Sigmoid colon (tissue), 7 donors: ENCODE measurements around the gene FARSB. TPM values are rescaled to one million over a fixed set of nuclear protein-coding genes. Genes with fewer than 3 reads are reported as not detected.

ENCODE experiments used
- DNase-seq: peaks from one replicate; pipeline ENCODE4 v3.0.0-alpha.2; 2019
- H3K27ac ChIP-seq, 4 donors: fragments of 200-600 bp; sonication (generic); one replicate each; pipeline ENCODE4 v1.5.1; 2016 to 2019; ENCODE audit warnings: mild to moderate bottlenecking in 1 of 4
- H3K27me3 ChIP-seq, 3 donors: fragments of 200-600 bp; sonication (generic); one replicate each; pipeline ENCODE4 v1.5.1; 2019; ENCODE audit warnings: mild to moderate bottlenecking in 1 of 3
- H3K36me3 ChIP-seq, 4 donors: fragments of 200-600 bp; sonication (generic); one replicate each; pipeline ENCODE4 v1.5.1; 2016 to 2019
- H3K4me1 ChIP-seq, 4 donors: fragments of 200-600 bp; sonication (generic); one replicate each; pipeline ENCODE4 v1.5.1; 2017 to 2019
- H3K4me3 ChIP-seq, 4 donors: fragments of 200-600 bp; sonication (generic); one replicate each; pipeline ENCODE4 v1.5.1; 2017 to 2019; ENCODE audit warnings: mild to moderate bottlenecking in 2 of 4, moderate library complexity in 1 of 4
- H3K9me3 ChIP-seq, 4 donors: fragments of 200-600 bp in 3 of 4; sonication (generic) in 3 of 4; one replicate each; pipeline versions ENCODE4 v1.5.1 to v1.6.1; 2013 to 2019
- EP300 ChIP-seq, 4 donors: sonication (generic); formaldehyde crosslinking; IDR thresholded peaks; one replicate each; pipeline ENCODE4 v1.6.1; 2017; ENCODE audit warnings: antibody characterized with exemption in 4 of 4
- POLR2A ChIP-seq, 2 donors: fragments of 450-650 bp; IDR thresholded peaks; one replicate each; pipeline ENCODE4 v1.6.1; 2016; ENCODE audit warnings: antibody characterized with exemption in 2 of 2, mild to moderate bottlenecking in 2 of 2, moderate library complexity in 2 of 2
- POLR2AphosphoS5 ChIP-seq, 4 donors: sonication (generic); formaldehyde crosslinking; IDR thresholded peaks; one replicate each; pipeline ENCODE4 v1.6.1; 2017; ENCODE audit warnings: antibody characterized with exemption in 4 of 4
- WGBS, 2 donors: extraction: QIAGEN DNeasy Blood & Tissue Kit; methylation state at CpG; one replicate each; pipeline ENCODE4 v1.1.7; 2013; 5-methylcytosine and 5-hydroxymethylcytosine counted together
- intact Hi-C: fragments of 100-400 bp; cut with DNase I; formaldehyde crosslinking; loops from one replicate; pipeline ENCODE4 v1.15.1; 2023
- polyA plus RNA-seq, 3 donors: library from polyadenylated mRNA; stranded (reverse); fragments of 200-250 nt; gene quantifications; one replicate each; pipeline ENCODE4 v1.2.3, GENCODE V29; 2013
- total RNA-seq, 4 donors: library from RNA; depleted of rRNA; stranded (reverse); fragments of >200 nt; gene quantifications; one replicate each; pipeline ENCODE4 v1.1.0, GENCODE V29; 2016
- TF ChIP-seq, protein P1 (sequence below), 4 experiments: fragments of 450-650 bp in 3 of 4; fragments of 200-600 bp in 1 of 4; IDR thresholded peaks; one replicate each; pipeline ENCODE4 v1.5.1; 2016 to 2019; ENCODE audit warnings: antibody characterized with exemption in 4 of 4, mild to moderate bottlenecking in 3 of 4, moderate library complexity in 2 of 4
- donor health status: healthy with polysubstance abuse.
- donor health status: Bipolar disorder and iron deficiency.
- donor health status: healthy.

Gene FARSB
- total and polyA plus RNA-seq, 7 donors, result 8.3 to 23.0 (median 15.2) TPM

DNA sequence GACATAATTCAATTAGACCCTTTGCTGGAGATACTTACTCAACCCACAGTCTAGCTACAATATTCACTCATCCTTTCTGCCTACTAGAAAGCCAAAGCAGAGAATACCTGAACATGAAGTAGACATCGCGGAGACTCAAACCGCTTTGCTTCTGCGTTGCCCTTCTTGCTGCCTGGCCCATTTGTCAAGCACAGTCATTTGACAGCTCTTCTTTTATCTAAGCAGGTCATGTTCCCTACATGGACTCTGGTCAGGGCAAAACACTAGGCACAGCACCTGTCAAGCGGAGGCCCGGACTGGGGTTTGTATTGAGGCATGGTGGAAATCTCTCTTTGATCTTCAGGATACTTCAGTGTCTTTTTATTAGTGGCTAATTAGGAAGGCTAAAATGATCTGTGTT is 89.7 kb downstream of the FARSB start:
- H3K4me1 ChIP-seq, result peaks cover 0 to 32% (median 24%) of the 10 kb centered on the region in 4 donors

DNA sequence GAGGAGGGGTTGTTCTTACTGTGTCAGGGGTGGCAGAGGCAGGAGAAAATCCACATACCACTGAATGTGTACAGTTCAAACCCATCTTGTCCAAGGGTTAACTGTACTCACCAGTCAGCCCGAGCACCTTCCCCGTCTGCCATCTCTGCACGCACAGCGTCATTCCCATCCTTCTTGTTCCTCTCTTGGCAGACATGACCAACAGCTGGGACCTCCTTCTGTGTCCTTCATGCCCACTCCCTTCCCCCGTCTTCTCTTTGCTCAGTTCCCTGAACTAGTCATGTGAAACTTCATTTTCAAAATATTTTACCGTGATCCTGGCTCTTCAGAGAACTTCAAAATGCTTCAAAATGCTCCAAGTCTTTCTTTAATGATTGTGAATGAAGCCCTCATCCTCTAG is 92.0 kb downstream of the FARSB start:
- Histone ChIP-seq H3K27me3 (no peaks in the 10 kb centered on the region), H3K36me3 (peaks cover 0 to 5% (median 0%) of the 10 kb centered on the region in 4 donors), H3K9me3 (no peaks in the 10 kb centered on the region), H3K4me3 (no peak overlapping the region), H3K27ac (no peak overlapping the region), H3K4me1 (peaks cover 0 to 10% (median 6%) of the 10 kb centered on the region in 4 donors)
- no peak for DNase-seq
- 86 to 89% methylated on average over 6 of the region's 6 CpGs for WGBS, 2 donors
- intact Hi-C loops, result loop anchor here (5.0 kb wide), 1 partner anchor 48 kb away; no protein-coding TSS in a partner anchor
- TF ChIP-seq POLR2A (IDR thresholded peaks at IDR 0.05) (no peak), EP300 (IDR thresholded peaks at IDR 0.05) (no peak), POLR2AphosphoS5 (IDR thresholded peaks at IDR 0.05) (no peak)
- TF ChIP-seq, protein P1, sequence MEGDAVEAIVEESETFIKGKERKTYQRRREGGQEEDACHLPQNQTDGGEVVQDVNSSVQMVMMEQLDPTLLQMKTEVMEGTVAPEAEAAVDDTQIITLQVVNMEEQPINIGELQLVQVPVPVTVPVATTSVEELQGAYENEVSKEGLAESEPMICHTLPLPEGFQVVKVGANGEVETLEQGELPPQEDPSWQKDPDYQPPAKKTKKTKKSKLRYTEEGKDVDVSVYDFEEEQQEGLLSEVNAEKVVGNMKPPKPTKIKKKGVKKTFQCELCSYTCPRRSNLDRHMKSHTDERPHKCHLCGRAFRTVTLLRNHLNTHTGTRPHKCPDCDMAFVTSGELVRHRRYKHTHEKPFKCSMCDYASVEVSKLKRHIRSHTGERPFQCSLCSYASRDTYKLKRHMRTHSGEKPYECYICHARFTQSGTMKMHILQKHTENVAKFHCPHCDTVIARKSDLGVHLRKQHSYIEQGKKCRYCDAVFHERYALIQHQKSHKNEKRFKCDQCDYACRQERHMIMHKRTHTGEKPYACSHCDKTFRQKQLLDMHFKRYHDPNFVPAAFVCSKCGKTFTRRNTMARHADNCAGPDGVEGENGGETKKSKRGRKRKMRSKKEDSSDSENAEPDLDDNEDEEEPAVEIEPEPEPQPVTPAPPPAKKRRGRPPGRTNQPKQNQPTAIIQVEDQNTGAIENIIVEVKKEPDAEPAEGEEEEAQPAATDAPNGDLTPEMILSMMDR (IDR thresholded peaks at IDR 0.05), result no peak

More for the DNA sequence above, 89.7 kb downstream of the FARSB start:
- H3K9me3 ChIP-seq, result no peaks in the 10 kb centered on the region
- intact Hi-C loops, result no loop called here
- no peak for DNase-seq
- H3K36me3 ChIP-seq, result peaks cover 0 to 5% (median 0%) of the 10 kb centered on the region in 4 donors
- WGBS, 2 donors, result 97% methylated on average over 6 of the region's 6 CpGs
- no peak for TF ChIP-seq POLR2A (IDR thresholded peaks at IDR 0.05)
- TF ChIP-seq, protein P1 (IDR thresholded peaks at IDR 0.05), result no peak
- TF ChIP-seq POLR2AphosphoS5 (IDR thresholded peaks at IDR 0.05), result no peak
- no peak for TF ChIP-seq EP300 (IDR thresholded peaks at IDR 0.05)
- no peak overlapping the region for H3K4me3 ChIP-seq
- no peaks in the 10 kb centered on the region for H3K27me3 ChIP-seq
- no peak overlapping the region for H3K27ac ChIP-seq

DNA sequence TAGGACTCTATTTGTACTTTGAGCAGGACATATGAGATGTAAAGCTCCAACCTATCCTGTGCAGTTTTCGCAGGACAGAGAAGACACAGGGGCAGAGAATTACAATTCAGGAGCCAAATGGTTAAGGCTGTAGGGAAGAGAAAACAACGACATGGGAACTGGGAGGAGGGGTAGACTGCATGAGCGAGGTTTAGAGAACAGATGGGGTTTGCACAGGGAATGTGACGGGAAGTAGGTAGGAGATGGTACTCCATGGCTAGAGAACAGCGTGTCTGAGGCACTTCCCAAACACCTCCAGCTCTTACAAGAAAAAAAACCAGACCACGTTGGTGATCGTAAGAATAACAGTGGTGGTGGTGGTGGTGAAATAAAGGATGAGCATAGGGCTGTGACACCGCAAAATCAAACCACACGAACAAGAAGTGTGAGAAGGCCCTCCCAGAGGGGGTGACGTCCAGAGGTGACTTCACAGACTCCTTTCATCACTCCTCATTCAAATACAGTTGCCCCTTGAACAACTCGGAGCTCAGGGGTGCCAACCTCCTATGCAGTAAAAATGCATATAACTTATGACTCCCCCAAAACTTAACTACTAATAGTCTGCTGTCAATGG is 92.7 kb downstream of the FARSB start:
- H3K27me3 ChIP-seq, result no peaks in the 10 kb centered on the region
- no peak for DNase-seq
- H3K4me3 ChIP-seq, result no peak overlapping the region
- 75 to 81% methylated on average over 11 of the region's 11 CpGs for WGBS, 2 donors
- peaks cover 0 to 2% (median 0%) of the 10 kb centered on the region in 4 donors for H3K4me1 ChIP-seq
- no peak overlapping the region for H3K27ac ChIP-seq
- no peaks in the 10 kb centered on the region for H3K9me3 ChIP-seq
- TF ChIP-seq POLR2AphosphoS5 (IDR thresholded peaks at IDR 0.05), result no peak
- H3K36me3 ChIP-seq, result peaks cover 0 to 5% (median 0%) of the 10 kb centered on the region in 4 donors
- intact Hi-C loops, result loop anchor here (5.0 kb wide), 1 partner anchor 49 kb away; no protein-coding TSS in a partner anchor

DNA sequence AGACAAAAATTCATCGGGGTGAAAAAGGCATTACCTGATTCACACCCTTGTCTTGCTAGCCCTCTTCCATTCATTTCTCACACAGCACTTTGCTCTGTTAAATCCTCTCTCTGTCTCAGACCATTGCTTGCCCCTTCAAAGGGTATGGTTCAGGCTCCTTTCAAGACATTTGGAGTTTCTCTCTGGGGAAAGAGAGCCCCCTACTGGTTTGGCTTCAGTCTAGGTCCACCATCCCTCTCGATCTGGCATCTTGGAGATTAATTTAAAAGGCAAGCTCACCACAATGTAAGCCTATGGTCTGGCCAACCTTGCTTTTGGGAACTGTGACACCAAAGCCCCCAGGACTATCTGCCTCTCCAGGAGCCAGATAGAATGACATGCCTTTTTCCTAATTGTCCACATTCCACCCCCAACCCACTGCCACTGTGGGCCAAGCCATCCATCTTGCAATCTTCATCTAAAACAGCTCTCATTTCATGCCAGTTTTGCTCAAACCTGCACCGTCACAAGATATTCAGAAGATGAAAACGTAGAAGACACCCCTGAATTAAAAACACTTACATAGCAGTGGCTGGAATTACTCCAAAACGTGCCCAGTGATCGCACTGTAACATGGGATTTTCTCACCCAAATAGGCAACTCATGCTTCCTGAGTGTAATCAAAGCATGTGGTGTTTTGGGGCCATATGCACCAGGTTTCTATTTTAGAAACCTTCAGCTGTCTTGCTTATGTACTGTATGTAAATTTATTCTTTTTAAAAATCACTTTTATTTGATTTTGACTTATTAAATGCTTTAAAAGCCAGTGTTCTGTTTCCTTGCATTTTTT is 93.9 kb downstream of the FARSB start:
- no peak for TF ChIP-seq POLR2A (IDR thresholded peaks at IDR 0.05)
- TF ChIP-seq, protein P1 (IDR thresholded peaks at IDR 0.05), result peak; percentile 32 to 69 (median 46)
- no peaks in the 10 kb centered on the region for H3K27me3 ChIP-seq
- intact Hi-C loops, result loop anchor here (1.0 to 5.0 kb wide), 2 partner anchors 50 to 244 kb away; no protein-coding TSS in a partner anchor
- no peak overlapping the region for H3K27ac ChIP-seq
- no peaks in the 10 kb centered on the region for H3K4me1 ChIP-seq
- WGBS, 2 donors, result 62 to 64% methylated on average over 6 of the region's 6 CpGs
- H3K9me3 ChIP-seq, result no peaks in the 10 kb centered on the region
- no peak overlapping the region for H3K4me3 ChIP-seq
- no peak for DNase-seq
- no peaks in the 10 kb centered on the region for H3K36me3 ChIP-seq

DNA sequence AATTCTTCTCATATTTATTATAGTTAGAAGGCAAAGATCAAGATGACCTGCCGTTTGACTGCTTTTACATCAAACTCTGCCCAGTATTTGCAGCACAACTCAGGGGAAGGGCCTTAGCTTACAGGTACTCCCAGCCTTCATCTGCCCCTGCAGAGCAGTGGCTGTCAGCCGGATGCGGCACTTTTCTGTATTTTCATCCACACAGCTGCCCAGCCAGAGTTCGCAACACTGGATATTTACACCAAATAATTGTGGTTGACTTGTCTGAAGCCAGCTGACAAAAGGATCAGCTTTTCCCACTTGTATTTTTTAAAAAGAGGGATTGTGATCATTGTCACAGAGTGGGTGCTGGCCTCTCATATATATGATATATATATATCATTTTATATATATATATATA is 94.7 kb downstream of the FARSB start:
- 83 to 90% methylated on average over 4 of the region's 4 CpGs for WGBS, 2 donors
- Histone ChIP-seq H3K36me3 (no peaks in the 10 kb centered on the region), H3K4me3 (no peak overlapping the region), H3K27me3 (no peaks in the 10 kb centered on the region), H3K4me1 (no peaks in the 10 kb centered on the region), H3K27ac (no peak overlapping the region), H3K9me3 (no peaks in the 10 kb centered on the region)
- TF ChIP-seq POLR2A (IDR thresholded peaks at IDR 0.05), result no peak
- TF ChIP-seq, protein P1 (IDR thresholded peaks at IDR 0.05), result no peak
- no peak for TF ChIP-seq EP300 (IDR thresholded peaks at IDR 0.05)
- no peak for TF ChIP-seq POLR2AphosphoS5 (IDR thresholded peaks at IDR 0.05)
- no peak for DNase-seq
- intact Hi-C loops, result loop anchor here (1.0 to 5.0 kb wide), 2 partner anchors 51 to 243 kb away; no protein-coding TSS in a partner anchor
